ENCODE results near the gene LHX3. TPM values are rescaled to one million over a fixed set of nuclear protein-coding genes. Genes with fewer than 3 reads are reported as not detected.

Gene LHX3
- total and polyA plus RNA-seq, 2 of the 8 experiments (the other 6 are each of a cell fraction or from before 2014, with no cell fraction given), result 0.02 TPM; not detected in 1

GRCh38 chr9:136185596-136186366 is 19.1 kb downstream of the LHX3 start (continued):
- TF ChIP-seq RNF2 (IDR thresholded peaks at IDR 0.05; ENCODE audit: borderline replicate concordance, low read depth, low read length, missing control alignments, poor library complexity, severe bottlenecking), result no peak
- no peak for TF ChIP-seq PHF8 (conservative IDR thresholded peaks at IDR 0.05; ENCODE audit: low read depth, low read length)
- TF ChIP-seq BACH1 (IDR thresholded peaks at IDR 0.05; ENCODE audit: low read length), result no peak
- TF ChIP-seq CREB1 (IDR thresholded peaks at IDR 0.05), result no peak
- no peak for TF ChIP-seq SIRT6 (IDR thresholded peaks at IDR 0.05; ENCODE audit: low read length)
- no peak for TF ChIP-seq POLR2A (IDR thresholded peaks at IDR 0.05; ENCODE audit: control extremely low read depth in 1 of 2, low read depth in 2 of 2, low read length in 2 of 2)
- no peak for TF ChIP-seq ATF2 (IDR thresholded peaks at IDR 0.05; ENCODE audit: low read length)
- TF ChIP-seq, protein P1, sequence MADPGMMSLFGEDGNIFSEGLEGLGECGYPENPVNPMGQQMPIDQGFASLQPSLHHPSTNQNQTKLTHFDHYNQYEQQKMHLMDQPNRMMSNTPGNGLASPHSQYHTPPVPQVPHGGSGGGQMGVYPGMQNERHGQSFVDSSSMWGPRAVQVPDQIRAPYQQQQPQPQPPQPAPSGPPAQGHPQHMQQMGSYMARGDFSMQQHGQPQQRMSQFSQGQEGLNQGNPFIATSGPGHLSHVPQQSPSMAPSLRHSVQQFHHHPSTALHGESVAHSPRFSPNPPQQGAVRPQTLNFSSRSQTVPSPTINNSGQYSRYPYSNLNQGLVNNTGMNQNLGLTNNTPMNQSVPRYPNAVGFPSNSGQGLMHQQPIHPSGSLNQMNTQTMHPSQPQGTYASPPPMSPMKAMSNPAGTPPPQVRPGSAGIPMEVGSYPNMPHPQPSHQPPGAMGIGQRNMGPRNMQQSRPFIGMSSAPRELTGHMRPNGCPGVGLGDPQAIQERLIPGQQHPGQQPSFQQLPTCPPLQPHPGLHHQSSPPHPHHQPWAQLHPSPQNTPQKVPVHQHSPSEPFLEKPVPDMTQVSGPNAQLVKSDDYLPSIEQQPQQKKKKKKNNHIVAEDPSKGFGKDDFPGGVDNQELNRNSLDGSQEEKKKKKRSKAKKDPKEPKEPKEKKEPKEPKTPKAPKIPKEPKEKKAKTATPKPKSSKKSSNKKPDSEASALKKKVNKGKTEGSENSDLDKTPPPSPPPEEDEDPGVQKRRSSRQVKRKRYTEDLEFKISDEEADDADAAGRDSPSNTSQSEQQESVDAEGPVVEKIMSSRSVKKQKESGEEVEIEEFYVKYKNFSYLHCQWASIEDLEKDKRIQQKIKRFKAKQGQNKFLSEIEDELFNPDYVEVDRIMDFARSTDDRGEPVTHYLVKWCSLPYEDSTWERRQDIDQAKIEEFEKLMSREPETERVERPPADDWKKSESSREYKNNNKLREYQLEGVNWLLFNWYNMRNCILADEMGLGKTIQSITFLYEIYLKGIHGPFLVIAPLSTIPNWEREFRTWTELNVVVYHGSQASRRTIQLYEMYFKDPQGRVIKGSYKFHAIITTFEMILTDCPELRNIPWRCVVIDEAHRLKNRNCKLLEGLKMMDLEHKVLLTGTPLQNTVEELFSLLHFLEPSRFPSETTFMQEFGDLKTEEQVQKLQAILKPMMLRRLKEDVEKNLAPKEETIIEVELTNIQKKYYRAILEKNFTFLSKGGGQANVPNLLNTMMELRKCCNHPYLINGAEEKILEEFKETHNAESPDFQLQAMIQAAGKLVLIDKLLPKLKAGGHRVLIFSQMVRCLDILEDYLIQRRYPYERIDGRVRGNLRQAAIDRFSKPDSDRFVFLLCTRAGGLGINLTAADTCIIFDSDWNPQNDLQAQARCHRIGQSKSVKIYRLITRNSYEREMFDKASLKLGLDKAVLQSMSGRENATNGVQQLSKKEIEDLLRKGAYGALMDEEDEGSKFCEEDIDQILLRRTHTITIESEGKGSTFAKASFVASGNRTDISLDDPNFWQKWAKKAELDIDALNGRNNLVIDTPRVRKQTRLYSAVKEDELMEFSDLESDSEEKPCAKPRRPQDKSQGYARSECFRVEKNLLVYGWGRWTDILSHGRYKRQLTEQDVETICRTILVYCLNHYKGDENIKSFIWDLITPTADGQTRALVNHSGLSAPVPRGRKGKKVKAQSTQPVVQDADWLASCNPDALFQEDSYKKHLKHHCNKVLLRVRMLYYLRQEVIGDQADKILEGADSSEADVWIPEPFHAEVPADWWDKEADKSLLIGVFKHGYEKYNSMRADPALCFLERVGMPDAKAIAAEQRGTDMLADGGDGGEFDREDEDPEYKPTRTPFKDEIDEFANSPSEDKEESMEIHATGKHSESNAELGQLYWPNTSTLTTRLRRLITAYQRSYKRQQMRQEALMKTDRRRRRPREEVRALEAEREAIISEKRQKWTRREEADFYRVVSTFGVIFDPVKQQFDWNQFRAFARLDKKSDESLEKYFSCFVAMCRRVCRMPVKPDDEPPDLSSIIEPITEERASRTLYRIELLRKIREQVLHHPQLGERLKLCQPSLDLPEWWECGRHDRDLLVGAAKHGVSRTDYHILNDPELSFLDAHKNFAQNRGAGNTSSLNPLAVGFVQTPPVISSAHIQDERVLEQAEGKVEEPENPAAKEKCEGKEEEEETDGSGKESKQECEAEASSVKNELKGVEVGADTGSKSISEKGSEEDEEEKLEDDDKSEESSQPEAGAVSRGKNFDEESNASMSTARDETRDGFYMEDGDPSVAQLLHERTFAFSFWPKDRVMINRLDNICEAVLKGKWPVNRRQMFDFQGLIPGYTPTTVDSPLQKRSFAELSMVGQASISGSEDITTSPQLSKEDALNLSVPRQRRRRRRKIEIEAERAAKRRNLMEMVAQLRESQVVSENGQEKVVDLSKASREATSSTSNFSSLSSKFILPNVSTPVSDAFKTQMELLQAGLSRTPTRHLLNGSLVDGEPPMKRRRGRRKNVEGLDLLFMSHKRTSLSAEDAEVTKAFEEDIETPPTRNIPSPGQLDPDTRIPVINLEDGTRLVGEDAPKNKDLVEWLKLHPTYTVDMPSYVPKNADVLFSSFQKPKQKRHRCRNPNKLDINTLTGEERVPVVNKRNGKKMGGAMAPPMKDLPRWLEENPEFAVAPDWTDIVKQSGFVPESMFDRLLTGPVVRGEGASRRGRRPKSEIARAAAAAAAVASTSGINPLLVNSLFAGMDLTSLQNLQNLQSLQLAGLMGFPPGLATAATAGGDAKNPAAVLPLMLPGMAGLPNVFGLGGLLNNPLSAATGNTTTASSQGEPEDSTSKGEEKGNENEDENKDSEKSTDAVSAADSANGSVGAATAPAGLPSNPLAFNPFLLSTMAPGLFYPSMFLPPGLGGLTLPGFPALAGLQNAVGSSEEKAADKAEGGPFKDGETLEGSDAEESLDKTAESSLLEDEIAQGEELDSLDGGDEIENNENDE (IDR thresholded peaks at IDR 0.05; ENCODE audit: insufficient replicate concordance, low read length), result no peak

Measured in H1 (cell line).